OCI-M1 (cell line): ENCODE measurements around the gene CD74.

Experiments
- DNase-seq: peaks from one replicate; lab custom pipeline; 2025; lab: John Stamatoyannopoulos, UW

Gene CD74

DNA sequence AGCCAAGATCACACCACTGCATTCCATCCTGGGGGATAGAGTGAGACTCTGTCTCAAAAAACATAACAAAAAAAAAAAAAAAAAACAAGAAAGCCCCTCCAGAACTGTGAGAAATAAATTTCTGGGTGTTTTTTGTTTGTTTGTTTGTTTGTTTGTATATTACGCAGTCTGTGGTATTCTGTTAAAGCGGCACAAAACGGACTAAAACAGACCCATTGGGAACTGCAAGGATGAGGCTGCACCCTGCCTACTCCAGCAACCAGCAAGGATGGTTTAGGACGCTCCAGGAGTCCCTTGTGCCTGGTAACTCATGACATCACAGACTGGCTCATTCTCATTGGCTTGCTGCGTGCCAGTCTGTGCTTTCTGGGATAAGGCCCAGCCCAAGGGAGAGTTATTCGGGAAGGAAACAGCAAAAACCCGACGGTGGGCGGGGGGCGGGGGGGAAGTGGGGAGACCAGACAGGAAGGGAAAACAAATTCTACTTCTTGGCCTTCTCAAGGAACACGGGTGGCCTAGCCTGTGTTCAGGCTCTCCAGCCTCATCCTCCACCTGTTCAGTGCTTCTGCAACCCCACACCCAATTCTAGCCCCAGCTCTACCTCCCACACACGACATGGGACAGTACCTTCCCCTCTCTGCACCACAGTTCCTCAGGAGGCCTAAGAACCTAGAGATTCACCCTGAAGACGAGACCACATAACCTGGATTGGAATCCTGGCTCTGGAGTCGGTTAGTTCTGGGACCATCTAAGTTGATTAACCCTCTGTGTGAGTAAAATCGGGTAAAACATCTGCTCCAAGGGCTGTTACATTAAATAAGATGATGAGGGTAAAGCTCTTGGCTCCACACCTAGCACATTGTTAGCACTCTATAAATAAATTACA lies 2.8 kb downstream of the CD74 start:
- DNase-seq: peak; percentile 79

DNA sequence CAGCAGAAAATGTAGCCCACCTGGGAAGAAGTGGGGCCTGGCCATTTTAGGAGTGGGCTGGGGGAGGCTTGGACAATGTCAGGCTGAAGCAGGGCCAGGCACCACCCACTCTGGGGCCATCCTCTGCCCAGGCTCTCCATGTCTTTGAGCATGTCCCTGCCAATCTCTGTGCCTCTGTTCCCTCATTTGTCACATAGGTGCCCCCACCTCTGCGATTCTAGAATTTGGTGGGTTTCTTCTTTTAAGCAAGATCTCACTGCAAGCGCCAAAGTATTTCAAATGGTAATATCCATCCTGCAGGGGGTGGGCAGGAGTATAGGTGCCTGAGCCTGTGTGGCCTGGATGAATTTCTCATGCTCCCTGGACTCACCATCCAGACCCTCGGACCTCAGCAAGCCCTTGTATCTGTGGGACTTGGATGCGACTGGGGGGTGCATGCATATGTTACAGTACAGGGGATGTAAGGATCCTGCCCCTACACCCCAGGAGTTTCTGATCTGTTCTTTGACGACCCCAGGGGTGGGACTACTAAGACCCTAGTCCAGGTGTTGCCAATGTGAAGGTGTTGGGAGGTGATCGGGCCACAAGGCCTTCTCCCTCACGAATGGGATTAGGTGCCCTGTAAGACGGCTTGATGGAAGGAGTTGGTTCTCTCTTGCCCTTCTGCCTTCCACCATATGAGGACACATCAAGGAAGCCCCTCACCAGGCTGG lies 4.3 kb downstream of the CD74 start:
- DNase-seq: no peak

DNA sequence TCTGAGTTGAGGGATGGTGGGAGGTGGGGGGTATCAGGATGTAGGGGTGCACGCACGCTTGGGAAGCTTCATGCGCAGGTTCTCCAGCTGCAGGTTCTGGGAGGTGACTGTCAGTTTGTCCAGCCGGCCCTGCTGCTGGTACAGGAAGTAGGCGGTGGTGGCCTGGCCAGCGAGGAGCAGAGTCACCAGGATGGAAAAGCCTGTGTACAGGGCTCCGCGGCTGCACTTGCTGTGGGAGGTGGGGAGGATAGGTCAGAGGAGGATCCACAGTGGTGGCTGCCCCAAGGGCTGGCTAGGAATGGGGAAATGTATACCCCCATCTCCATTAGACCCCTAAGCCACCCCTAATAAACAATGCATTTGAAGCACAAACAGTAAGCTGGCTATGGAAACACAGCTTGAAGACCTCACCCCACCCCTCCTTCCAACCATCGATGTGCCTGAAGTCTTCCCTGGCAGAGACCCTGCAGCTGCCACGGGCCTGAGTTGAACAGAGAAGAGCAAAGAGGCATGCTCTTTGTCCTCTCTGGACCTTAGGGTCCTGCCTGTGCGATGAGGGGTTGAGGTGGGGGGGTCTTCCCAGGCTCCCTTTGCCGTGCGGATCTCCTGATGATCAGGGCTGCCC lies 5.5 kb downstream of the CD74 start:
- DNase-seq: no peak

DNA sequence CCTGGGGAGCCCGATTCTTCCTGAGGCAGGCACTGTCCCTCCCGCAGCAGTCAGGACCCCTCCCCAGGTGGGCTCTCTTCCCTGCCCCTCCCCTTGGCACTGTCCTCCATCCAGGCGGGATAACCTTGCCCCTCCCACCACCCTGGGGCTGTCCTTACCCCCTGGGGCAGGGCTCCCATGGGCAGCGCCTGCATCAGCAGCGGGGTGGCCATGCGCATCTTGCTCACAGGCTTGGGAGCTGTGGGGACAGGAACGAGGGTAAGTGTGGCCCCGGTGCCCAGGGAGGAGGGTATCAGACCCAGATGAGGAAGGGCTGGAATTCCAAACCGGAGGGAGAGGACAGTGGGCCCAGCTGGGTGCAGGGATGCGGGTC lies 6.0 kb downstream of the CD74 start:
- no peak for DNase-seq

DNA sequence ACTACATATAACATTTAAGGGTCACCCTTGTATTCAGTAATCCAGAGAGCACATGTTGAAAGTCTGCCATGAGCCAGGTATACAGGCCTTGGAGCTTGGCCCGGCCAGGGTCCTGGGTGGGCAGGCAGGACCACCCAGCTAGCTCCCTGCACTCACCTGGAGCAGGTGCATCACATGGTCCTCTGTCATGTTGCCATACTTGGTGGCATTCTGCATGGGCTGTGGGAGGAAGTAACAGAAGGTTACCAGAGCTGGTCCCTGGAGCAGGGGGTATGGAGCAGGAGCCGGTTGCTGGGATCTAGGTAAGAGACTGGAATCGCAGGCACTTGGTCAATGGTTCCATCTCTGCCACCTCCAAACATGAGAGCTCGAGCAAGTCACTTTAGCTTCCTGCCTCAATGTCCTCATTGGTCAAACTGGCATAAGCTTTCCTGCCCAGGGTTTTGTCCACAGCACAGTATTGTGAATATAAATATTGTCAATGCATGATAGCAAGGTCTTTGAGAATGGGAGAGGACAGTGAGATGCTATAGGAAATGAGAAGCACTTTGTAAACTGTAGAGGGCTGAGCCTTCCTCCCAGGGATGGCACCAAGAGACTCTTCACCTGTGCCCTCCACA lies 6.5 kb downstream of the CD74 start:
- DNase-seq: no peak

DNA sequence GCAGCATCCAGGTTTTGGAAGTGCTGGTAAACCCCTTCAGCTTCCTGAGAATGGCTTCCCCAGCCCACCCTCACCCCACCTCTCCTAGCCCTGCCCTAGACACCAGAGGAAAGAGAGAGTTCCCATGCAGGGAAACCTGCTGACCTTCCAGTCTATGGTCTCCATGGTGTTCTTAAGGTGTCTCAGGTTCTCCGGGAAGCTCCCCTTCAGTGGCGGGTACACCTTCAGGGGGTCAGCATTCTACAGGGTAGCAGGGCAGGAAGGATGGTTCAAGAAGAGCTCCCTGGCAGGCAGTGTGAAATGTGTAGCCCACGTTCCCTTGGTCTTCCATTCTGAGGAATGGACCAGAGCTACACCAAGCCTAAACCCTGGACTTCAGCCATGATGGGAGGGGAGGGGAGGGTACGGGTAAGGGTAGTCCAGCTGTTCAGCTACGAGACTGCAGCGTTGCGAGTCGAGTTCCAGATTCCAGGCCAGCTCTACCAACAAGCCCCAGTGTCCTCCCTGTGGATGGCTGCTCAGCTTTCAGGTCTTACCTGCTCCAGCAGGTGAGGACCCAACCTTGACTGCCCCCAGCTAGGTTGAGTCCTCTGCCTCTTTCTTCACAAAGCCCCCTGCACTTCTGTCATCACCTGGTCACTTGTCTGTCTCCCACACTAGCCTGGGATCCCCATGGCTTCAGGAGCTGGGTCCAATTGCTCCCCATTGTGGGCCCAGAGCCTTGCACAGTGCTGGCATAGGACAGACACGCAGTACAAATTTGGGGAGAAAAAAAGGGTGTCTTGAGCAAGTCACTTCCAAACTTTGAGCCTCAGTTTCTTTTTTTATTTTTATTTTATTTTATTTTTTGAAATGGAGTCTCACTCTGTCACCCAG lies 7.5 kb downstream of the CD74 start:
- DNase-seq: no peak

DNA sequence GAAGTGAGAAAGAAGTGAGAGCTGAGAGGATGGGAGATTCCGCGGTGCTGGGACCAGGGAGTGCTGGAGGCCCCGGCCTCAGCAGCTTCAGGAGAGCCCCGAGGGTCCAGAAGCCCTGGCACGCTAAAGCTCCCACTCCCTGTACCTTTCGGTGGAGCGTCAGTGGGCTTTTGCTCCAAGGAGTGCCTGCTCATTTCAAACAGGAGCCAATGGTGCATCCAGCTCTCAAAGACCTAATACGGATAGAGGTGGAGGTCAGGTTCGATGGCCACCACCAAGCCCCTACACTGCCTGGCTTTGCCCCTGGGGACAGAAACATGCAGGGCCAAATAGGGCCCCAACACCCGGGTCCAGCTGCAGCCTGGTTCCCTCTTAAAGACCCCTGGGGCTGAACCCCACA lies 8.2 kb downstream of the CD74 start:
- no peak for DNase-seq

DNA sequence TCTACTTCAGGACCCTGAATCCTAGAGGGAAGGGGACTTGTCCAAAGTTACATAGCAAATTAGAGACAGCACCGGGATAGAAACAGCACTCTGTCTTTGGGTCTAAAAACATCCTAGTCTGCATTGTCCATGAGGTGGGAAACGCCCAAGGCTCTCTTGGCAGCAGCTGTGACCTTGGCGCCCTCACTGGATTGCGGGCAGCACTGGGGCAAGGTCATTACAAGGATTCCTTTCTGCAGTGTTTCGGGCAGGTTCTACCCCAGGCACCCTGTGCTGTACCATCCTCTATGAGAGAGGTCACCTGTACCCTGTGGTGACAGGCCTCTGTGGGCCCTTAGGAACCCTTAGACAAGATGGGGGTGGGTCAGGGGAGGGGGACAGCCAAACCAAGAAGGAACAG lies 8.6 kb downstream of the CD74 start:
- DNase-seq: no peak

DNA sequence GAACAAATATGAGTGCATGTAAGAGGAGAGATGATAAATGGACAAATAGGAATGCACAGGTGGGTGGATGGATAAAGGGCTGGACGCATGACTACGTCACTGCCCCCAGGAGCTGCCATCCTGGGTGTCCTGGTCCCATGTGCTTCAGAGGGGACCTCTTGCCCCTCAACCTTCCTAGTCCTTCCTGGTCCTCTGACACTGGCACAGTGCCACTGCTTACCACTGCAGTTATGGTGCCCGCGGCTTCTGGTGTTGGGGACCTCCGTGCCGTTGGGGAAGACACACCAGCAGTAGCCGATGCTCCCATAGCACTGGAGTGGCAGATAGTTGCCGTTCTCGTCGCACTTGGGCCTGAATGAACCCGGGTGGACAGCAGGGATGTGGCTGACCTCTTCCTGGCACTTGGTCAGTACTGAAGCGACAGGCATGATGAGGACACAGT lies 9.8 kb downstream of the CD74 start:
- no peak for DNase-seq

DNA sequence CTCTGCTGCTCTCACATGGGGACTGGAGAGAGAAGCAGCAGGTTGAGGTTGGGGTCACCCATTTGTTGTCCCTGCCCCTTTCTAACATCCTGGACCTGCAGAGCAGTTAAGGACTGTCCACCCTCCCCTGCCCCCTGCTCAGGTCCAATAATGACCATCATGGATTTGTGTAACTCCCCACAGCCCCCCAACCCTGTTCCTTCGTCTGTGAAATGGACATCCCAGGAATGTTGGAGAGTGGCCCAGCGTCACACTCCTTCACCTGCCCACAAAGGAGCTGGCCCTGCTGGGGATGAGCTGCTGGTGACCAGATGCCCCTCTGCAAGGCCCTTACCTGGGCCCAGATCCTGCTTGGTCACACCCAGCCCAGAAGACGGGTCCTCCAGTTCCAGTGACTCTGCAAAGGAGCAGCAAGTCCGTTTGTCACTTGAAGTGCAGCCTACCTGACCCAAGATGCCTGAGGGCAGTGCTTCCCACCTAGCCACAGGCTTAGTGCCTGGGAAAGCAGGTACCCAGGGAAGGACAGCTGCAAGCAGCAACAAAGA lies 10.4 kb downstream of the CD74 start:
- no peak for DNase-seq

DNA sequence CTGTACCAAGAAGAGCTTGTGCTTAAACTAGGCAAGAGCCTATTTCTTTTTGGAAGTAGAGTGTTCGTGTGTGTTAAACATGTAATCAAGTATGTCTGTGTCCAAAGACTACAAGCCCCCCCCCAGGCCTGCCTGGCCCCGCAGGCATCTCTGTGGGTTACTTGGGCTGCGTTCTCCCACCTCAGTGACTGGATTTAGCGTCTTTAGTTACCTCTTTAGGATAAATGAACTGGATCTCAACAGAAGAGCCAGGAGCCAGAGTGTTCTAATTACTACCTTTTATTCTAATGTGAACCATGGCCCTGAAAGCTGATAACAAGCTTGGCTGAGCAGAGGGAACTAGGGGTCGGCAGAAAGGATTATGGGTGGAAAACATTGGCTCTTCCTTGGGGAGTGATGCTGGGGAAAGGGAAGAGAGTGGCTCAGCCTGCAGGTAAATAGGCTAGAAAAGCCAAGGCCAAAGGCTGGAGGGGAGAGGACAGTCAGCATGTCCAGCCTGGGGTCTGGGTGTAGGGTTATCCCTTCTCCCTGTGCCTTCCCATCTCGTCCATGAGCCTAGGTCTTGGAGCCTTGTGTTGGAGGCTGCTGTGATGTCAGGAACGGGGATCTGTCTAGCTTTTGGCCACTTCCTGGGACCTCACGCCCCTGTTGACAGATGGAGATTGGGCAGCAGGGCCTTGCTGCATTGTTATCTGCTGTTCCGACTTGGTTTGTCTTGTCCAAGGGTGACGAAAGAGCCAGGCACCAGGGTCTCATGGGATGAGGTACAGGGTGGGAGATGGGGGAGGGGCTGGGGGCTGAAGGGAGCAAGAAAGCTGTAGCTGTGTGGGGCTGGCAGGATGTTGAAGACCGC lies 11.1 kb downstream of the CD74 start:
- DNase-seq: no peak

DNA sequence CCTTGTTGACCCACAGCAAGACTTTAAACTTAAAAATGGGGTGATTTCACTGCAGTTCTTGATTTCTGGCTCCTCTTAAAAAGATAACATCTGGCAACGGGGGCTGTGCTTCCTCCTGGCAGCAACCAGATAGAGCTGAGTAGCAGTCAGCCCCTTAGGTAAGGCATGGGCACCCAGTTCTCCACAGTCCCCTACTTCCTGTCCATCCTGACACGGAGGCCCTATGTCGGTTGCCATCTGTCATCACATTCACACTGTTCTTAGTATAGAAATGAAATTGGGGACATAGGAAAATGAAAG lies 11.7 kb downstream of the CD74 start:
- no peak for DNase-seq

DNA sequence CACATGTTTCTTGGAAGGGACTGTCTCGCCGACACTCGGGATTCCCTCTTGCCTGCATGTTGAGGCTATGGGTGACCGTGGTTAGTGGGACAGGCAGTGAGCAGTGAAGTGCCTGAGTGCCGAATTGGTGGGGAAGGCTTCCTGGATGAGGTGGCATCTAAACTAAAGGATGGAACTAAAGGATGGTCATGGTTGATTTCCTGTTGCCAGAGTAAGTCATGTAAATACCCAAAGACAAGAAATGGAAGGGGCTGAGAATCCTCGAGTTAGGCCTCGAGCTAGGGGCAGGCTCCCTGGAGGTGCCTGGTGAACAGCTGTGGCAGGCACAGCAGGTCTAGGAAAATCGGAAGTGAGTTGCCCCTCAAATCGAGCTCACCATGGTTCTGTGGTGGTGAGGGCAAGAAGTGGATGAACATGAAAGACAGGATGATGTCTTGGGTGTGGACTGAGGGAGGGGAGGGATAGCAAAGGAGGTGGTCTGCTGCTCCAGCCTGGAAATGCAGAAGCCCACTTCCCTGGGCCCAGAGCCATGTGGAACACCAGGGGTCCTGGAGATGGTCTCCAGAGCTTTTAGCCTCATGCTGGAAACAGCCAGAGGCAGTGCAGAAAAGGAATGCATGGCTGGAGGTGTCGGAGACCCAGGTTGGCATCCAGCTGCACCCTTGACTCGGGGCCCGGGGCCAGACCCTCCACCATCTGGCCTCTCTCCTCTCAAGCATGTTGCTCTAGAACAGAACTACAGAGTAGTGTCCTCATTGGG lies 12.2 kb downstream of the CD74 start:
- DNase-seq: no peak

DNA sequence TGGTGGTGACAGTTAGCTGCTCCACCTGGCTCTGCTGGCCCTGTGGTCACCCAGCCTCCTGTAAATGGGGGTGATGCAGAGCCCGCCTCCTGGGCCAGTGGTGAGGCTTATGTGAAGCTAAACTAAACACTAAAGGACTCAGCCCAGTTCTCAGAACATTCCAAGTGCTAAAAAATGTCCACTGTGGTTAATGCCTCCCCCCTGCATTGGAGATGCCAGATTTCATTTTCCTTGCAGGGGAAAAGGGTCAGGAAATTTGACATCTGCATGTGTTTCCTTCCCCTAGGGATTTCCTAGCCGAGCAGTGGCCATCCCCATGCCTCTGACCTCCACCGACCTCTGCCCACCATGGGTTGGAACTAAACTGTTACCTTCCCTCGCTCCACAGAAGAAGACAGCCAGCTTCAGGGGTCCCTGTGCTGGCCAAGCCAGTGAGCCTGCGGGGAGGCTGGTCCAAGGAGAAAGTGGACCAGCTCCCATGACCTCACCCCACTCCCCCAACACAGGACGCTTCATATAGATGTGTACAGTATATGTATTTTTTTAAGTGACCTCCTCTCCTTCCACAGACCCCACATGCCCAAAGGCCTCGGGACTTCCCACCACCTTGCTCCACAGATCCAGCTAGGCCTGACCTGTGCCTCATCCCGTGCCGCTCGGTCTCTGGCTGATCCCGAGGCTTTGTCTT lies 13.0 kb downstream of the CD74 start:
- no peak for DNase-seq

DNA sequence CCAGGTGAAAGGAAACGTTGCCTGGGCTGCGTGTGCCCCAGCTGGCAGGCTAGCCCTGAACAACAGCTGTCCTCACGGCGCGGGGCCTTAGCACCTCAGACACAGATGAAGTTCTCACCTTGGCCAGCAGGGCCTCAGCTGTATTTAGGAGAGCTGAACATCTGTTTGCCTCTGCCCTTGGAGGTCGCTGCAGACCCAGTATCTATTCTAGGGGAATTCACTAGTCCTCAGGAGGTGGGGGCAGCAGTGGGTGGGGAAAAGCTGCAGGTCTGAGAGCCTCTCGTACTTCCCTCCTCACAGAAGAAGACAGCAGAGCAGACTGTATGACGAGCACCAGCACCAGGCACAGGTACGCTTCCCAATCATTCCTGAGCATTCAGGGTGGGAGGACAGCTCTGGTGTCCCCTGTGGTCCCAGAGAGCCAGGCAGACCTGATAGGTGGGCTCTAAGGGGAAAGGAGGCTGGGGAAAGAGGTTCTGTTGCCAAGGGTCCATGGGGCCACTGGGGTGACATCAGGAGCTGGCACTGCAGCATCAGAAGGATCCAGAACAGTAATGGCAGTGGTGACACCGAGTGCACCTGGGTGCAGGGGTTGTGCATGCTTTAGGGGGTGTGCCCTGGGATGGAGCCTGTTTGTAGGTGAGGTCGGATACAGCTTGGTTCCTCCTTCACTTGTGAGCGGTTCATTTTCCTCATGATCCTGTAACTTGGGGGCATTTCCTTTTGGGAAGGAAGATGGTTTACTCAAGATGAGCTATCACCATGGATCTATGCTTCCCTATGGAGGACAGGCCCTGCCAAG lies 13.8 kb downstream of the CD74 start:
- no peak for DNase-seq

DNA sequence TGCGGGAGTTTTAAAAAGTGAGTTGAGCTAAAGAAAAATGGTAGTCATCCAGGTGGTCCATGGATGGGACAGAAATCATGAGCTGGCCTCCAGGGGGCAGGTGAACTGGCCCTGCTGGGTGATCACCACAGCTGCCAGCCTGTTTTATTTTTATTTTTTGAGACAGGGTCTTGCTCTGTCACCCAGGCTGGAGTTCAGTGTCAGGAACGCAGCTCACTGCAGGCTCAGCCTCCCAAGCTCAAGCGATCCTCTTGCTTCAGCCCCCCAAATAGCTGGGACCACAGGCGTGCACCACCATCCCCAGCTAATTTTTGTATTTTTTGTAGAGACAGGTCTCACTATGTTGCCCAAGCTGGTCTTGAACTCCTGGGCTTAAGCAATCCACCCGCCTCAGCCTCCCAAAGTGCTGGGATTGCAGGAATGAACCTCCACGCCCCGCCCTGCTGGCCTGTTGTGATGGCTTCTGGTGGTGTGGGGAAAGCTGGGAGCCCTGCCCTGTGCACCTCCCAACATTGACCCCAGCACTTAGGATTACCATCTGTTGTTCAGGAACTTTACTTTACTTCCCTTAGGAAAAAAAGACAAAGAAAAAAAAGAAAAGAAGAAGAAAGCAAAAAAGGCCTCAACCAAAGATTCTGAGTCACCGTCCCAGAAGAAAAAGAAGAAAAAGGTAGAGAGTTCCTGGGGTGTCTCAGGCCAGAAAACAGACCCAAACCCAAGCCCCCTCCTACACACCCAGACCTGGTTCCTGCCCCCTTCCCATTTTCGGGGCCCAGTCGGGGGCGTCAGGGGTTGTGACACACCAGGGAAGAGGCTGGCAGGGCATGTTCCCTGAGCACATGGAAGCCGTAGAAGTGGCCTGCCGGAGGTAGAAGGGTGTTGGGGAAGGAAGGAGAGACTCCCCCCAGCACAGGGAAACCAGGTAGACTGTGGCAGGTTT lies 14.7 kb downstream of the CD74 start:
- DNase-seq: no peak

DNA sequence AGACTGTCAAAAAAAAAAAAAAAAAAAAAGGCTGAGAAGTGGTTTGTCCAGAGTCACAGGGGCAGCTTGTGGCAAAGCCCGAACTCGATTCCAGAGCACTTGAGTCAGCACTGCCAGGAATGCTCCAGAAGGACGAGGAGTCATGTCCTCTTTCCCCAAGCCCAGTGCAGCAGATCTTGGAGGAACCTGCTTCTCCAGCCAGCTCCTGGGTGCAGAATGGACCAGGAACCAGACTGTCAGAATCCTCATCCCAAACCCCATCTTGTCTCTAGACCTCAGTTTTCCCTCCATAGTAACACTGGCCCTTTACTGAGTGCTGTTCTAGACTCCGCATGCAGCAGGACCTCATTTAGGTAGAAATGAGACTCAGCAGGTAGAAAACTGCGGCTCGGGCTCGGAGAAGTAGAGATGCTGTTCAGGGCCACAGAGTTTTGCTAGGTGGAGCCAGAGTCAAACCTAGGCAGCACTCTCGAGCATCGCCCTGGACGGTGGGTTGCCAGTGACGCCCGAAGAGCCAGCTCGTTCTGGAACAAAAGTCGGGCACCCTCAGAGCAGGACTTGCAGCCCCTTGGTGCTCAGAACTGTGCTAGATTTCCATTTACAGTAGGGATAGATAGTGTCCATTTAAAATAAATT lies 15.4 kb downstream of the CD74 start:
- DNase-seq: no peak
